HUDEP-2 (cell line): ENCODE data around the gene EDC3.
A peak's percentile ranks its signal among the peaks of the same experiment; 100 is the strongest.

Experiments used
- DNase-seq, 76 experiments: peaks; one replicate each; lab custom pipeline; 2025; ENCODE audit not compliant: unreplicated experiment in 76 of 76; lab: John Stamatoyannopoulos, UW

Gene EDC3

DNA sequence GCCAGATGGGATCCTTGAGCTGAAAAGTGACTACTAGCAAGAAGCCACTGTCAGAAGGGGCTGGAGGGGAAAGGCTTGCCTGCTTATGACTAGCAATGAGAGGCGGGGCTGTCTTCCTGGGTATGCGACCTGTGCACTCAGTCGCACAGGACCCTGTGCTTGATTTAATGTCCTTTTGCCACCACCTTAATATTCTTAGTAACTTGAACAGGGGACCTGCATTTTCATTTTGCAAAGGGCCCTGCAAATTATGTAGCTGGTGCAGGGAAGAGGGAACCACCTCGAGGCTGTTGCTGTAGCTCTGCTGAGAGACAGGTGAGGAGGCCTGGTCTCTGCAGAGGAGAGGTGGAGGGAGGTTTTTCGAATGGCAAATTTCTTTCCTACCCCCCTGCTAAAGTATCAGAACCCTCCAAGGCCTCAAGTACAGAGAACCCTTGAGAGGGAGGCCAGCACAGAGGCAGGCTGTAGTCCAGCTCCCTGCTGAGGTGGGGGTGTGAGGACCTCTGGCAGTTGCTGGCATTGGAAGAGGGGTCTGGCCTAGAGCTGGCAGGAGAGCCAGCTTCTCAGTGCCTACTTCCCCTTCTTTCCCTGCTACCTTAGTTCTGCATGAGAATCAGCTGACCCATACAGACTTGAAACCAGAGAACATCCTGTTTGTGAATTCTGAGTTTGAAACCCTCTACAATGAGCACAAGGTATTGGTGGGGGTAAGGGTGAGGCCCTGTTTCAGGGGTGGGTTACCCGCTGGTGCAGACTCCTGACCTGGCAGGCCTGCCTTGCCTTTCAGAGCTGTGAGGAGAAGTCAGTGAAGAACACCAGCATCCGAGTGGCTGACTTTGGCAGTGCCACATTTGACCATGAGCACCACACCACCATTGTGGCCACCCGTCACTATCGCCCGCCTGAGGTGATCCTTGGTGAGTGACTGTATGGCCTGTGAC lies 68.8 kb downstream of the EDC3 start:
- DNase-seq: no peak

GRCh38 chr15:74626336-74626735 lies 69.5 kb downstream of the EDC3 start:
- no peak for DNase-seq

DNA sequence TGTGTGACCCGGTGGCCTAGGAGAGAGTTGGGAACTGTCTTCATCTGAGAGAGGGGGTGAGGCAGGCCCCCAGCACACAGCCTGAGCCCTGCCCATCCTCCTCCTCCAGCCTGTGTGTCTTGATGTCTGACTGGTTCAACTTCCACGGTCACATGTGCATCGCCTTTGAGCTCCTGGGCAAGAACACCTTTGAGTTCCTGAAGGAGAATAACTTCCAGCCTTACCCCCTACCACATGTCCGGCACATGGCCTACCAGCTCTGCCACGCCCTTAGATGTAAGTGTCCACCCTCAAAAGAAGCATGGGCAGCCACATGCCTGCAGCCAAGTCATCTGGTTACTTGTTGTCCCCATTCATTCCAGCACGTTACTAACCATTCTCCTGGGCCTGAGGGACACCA lies 70.1 kb downstream of the EDC3 start:
- no peak for DNase-seq

DNA sequence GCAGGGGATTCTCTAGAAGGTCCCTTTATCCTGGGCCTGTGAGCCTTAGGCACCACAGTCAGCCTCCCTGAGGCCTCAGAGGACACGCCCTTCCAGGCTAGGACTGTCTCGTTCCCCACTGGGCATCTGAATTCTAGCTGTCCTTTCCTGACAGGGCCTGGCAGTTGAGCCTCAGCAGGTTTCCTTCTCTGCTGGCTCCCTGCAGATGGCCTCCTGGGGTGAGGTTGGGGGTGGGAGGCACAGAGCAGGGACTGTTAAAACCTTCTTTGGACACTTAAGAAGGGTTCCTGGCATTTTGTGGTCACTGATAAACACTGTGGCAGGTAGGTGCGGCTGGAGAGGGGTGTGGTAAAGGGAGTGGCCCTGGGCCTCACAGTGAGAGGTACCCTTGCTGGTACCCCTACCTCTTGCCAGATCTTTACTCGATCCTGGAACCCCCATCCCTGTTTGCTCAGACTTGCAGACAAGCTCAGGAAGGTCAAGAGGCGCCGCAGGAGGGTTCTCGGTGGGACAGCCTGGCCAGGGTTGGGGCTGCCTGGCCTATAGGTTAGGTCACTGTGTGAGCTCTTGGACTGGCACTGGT lies 71.7 kb downstream of the EDC3 start:
- peak in 5 of 76 experiments; percentile 16 to 24 (median 22) for DNase-seq

DNA sequence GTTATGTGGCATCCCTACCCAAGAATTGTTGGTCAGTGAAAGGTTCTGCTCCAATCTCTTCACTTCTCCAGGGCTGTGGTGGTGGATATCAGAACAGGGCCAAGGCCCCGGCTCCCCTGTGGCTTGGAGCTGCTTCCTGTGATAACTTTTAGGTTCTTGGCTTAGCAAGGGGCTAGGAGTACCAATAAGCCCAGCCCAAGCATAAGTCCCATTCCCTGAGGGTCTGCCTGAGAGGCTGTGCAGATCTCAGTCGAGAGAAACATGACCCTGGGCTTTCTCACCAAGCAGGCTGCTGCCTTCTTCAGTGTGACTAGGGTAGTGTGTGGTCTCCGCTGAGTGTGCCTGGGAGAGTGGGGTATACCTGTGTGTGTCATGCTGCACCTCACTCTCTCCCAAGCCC lies 73.1 kb downstream of the EDC3 start:
- DNase-seq: no peak

DNA sequence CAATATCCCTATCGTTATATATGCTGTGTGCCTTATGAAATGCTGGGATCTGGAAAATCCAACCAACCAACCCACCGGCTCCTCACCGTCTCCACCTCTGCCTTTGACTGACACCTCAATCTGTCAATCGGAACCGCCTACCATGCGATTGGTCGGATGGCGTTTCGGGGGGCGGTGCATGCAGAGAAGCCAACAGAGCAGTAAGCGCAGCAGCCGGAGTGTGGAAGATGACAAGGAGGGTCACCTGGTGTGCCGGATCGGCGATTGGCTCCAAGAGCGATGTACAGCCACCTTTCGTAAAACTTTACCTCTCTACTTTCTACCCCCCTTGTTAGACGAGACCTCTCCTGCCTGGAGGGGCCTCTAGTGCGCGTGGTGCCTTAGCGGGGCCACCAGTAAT lies 73.9 kb downstream of the EDC3 start:
- no peak for DNase-seq

DNA sequence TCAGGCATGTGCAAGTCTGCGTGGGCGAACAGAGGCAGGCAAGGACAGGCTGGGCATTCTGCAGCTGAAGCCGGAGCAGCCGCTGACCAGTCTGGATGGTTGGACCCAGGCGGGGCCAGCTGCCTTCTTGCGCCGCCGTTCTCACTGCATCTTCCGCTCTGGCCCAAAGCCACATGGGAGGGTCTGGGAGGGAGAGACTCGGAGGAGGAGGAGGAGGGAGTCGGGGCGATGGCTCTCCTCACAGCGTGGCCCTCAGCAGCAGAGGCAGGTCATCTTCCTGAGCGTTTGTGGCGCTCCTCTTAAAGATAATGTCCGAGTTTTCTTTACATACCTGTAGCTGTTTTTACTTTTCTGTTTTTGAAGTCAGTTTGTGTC lies 74.3 kb downstream of the EDC3 start:
- no peak for DNase-seq

- peak in 73 of 76 experiments; percentile 13 to 87 (median 69) for DNase-seq
These were observed 74.9 kb downstream of the EDC3 start for GRCh38 chr15:74620636-74621545.

DNA sequence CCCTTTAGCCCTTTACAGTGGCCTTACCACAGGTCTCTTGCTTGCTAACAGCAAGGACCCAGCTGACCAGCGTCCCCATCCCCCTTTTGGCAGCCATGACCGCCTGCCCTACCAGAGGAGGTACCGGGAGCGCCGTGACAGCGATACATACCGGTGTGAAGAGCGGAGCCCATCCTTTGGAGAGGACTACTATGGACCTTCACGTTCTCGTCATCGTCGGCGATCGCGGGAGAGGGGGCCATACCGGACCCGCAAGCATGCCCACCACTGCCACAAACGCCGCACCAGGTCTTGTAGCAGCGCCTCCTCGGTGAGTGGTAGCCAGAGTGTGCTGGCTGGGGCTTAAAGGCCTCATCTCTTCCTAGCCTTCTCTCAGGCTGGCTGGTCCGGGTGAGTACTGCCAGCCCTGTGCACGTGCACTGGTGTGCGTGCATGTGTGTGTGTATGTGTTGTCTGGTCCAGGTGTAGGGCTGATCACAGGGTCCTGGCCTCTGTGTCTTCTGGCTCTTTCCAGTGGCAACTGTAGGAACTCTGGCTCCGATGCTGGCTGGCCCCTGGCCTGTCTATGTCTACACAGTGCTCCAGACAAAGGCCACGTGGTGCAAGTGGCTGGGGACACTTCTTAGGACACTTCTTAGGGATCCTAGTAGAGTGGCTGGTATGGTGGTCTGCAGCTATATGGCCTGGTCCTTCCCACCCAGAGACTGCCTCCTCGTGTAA lies 75.7 kb downstream of the EDC3 start:
- DNase-seq: no peak

GRCh38 chr15:74618841-74619596 lies 76.8 kb downstream of the EDC3 start:
- DNase-seq: no peak

GRCh38 chr15:74616996-74617395 lies 78.8 kb downstream of the EDC3 start:
- DNase-seq: peak in 19 of 76 experiments; percentile 2 to 46 (median 18)

DNA sequence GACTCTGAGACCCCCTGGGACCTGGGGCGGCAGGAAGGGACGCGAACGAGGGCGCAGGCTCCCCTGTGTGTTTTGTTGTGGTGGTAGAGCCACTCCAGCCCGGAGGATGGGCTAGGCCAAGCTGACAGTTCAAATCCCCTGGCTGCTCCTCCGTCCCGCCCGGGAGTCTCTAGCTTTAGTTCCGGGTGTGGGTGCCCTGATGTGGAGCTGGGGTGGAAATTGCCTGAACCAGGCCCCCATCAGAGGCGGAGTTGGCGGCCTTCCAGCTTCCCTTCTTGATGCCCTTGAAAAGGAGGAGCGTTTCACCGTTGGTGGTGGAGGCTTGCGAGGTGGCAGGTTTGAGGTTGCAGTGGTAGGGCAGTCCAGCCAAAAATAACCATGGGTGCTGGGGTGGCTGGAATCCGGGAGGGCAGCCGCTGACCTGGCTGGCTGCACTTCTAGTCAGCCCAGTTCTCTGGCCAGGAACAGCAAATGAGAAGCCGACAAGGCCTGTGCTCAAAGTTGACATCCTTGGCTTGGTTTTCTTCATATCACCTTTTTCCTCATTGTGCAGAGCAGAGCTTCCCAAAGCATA lies 79.4 kb downstream of the EDC3 start:
- peak in 72 of 76 experiments; percentile 5 to 86 (median 66) for DNase-seq

DNA sequence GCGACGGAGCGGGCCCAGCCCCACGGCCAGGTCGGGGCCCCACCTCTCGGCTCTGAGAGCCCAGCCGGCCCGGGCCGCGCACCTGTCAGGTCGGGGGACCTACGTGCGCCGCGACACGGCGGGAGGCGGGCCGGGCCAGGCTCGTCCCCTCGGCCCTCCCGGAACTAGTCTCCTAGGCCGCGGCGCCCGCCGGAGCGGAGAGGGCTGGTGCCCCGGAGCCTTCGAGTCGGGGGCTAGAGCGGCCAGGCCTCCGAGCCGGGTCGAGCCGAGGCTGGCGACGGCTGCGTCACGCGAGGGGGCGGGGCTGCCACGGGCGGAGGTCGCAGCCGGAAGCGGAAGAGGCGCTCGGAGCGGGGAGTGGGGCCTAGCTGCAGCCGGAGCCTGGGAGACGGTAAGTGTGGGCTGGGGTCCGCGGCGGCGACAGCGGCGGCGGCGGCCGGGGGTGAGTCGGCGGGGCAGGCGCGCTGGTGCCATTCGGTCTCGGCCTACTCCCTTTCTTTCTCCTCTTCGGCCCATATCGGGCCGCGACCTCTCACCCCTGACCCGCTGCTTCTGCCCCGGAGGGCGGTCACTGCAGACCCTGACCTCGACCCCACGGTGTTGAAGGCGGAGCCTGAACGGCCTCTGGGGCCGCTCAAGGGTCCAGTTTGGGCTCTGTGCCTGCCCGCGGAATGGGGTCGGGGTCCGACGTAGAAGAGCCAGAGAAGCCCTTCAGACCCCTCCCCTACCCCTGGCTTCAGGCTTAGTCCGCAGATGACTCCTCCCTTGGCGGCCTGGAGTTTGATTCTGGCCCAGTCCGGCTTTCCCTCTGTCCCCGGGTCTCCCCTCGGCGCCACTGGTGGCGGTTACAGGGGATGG lies 80.1 kb downstream of the EDC3 start, which contains the start of gene CLK3:
TSS of gene CLK3 (plus strand) at position 329 of the 858 bp plus-strand sequence. CDS start 3,361 bp downstream, outside the sequence.
- peak in 74 of 76 experiments; percentile 43 to 94 (median 87) for DNase-seq

DNA sequence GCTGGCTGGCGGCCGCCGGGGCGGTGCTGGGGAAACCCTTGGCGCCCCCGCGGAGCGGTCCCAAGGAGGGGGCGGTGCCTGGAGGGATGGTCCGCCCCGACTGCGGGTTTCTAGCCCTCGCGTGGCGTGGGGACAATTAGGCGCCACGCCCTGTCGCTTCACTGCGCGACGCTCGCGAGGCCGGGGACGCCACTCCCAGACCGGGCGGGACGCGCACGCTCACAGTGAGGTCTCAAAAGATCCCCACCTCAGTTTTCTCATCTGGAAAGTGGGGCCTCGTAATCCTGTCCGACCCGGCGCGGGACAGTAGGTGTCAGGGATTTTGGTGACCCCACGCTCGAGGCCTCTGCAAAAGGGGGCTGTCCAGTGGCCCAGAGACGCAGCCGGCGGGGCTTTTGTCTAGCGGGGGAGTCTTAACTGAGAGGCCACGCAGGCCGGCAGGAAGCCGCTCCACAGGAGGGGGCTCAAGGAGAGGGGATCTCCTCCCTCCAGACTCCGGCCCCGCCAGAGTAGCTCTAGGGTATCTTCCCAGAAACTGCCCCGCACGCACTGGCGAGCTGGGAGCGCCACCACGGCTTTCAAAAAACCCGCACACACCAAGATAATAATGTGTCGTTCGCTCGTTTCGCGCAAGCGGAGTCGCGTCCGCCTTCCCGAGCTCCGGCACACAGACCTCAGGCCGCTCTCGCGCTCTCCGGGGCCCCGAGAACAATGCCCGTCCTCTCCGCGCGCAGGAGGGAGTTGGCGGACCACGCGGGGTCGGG lies 80.9 kb downstream of the EDC3 start:
- peak in 62 of 76 experiments; percentile 11 to 81 (median 58) for DNase-seq

DNA sequence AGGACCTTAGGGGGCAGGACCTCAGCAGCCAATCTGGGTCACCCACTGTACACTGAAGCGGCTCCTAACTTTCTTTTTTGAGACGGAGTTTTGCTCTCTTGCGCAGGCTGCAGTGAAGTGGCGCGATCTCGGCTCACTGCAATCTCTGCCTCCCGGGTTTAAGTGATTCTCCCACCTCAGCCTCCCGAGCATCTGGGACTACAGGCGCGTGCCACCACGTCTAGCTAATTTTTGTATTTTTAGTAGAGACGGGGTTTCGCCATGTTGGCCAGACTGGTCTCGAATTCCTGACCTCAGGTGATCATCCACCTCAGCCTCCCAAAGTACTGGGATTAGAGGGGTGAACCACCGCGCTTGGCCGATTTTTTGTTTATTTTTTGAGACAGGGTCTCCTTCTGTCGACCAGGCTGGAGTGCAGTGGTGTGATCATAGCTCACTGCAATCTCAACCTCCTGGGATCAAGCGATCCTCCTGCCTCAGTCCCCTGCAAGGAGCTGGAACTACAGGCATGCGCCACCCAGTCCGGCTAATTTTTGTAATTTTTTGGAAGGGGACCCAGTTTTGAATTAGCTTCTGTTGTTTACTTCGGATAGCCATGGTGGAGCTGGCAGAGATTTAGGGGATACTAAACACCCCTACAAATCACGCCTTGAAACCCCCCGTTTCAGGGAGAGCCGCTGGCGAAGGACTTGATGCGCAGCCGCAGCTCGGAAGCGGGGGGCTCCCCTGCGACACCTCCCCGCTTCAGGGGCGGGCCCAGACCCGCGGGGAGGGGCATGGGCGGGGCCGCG lies 81.7 kb downstream of the EDC3 start:
- DNase-seq: peak in 1 of 76 experiments; percentile 18

GRCh38 chr15:74613089-74613952 lies 82.5 kb downstream of the EDC3 start:
- DNase-seq: no peak
